ENCODE results near the gene AK3.
"Not testable (repeated sequence)": the region's sequence is repeated elsewhere in the genome, so short reads cannot be mapped to it uniquely, and the experiment has no call there.

AK3 gene

DNA sequence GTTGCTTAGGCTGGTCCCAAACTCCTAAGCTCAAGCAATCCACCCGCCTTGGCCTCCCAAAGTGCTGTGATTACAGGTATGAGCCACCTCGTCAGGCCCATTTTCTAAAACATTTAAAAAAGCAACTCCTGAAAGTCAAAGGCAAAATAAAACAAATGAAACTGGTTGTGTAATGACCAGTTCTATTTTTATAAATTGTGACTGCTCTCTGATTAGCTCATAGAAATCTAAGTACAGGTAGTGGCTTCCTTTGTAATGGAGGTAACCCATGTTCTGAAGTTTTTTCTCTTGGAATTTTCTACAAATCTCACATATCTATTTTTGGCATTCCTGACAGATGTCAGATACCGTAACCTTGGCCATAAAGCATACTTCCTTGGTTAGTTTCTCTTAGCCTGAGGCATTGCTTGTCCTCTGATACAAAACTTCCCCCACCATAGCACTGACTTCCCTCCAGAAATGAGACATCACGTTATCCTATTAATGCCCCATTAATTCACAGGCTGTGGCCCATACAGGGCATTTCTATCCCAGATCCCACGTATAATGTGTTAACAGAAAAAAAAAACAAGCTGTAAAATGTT lies 14.1 kb upstream of the AK3 start:
- Histone ChIP-seq H3K9me3 (no peaks in the 10 kb centered on the region), H3K4me1 (no peaks in the 10 kb centered on the region), H3K27me3 (peaks cover 5% of the 10 kb centered on the region), H3K4me3 (ENCODE audit: low read depth, low read length) (no peak overlapping the region), H3K36me3 (no peaks in the 10 kb centered on the region)
- no peak for DNase-seq
- TF ChIP-seq, protein P1, sequence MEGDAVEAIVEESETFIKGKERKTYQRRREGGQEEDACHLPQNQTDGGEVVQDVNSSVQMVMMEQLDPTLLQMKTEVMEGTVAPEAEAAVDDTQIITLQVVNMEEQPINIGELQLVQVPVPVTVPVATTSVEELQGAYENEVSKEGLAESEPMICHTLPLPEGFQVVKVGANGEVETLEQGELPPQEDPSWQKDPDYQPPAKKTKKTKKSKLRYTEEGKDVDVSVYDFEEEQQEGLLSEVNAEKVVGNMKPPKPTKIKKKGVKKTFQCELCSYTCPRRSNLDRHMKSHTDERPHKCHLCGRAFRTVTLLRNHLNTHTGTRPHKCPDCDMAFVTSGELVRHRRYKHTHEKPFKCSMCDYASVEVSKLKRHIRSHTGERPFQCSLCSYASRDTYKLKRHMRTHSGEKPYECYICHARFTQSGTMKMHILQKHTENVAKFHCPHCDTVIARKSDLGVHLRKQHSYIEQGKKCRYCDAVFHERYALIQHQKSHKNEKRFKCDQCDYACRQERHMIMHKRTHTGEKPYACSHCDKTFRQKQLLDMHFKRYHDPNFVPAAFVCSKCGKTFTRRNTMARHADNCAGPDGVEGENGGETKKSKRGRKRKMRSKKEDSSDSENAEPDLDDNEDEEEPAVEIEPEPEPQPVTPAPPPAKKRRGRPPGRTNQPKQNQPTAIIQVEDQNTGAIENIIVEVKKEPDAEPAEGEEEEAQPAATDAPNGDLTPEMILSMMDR (IDR thresholded peaks at IDR 0.05; ENCODE audit: low read depth, low read length) = no peak

DNA sequence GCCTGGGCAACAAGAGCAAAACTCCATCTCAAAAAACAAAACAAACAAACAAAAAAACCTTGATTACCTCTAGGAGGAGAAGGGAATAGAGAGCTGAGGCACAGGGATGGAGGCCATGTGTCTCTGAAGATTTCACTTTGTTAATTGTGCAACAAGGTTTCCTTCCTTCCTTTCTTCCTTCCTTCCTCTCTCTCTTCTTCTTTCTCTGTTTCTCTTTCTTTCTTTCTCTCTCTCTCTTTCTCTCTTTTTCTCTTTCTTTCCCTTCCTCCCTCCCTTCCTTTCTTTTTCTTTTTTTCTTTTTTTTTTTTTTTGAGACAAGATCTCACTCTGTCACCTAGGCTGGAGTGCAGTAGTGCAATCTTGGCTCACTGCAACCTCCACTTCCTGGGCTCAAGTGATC lies 13.5 kb upstream of the AK3 start:
- not testable (repeated sequence) for H3K9me3 ChIP-seq; H3K4me1 ChIP-seq; H3K4me3 ChIP-seq (ENCODE audit: low read depth, low read length); H3K36me3 ChIP-seq; H3K27me3 ChIP-seq; DNase-seq

DNA sequence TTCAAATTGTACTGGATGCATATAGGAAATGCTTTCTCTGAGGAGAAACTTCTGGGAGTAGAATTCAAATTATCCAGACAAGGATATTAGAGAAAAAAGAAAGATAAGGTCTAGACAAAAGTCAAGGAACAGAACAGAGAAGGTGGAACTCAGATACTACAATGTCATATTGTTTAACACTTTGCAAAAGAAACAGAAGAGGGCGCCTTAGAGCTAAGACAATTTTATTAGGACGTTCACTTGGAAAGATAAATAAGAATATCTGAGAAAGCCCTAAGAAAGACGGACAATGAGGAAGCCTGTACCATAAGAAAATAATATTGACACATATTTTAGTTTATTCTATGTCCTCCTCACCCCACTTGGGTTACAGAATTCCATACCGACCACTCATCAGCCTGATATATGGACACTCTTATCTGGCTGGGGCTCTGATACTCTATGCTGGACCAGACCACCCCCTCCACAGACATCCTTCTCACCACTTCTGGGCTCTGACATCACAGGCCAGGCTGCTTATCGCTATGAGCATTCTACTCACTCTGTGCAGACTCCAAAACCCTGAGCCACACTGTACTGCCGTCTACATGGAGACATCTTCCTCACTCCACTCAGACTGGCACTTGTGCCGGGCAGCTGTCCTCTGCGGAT lies 9.1 kb upstream of the AK3 start:
- TF ChIP-seq, protein P1 (IDR thresholded peaks at IDR 0.05; ENCODE audit: low read depth, low read length) = peak; percentile 60
- Histone ChIP-seq H3K4me3 (ENCODE audit: low read depth, low read length) (no peak overlapping the region), H3K9me3 (no peaks in the 10 kb centered on the region), H3K27me3 (no peaks in the 10 kb centered on the region), H3K4me1 (no peaks in the 10 kb centered on the region), H3K36me3 (no peaks in the 10 kb centered on the region)
- DNase-seq = peak; percentile 29

DNA sequence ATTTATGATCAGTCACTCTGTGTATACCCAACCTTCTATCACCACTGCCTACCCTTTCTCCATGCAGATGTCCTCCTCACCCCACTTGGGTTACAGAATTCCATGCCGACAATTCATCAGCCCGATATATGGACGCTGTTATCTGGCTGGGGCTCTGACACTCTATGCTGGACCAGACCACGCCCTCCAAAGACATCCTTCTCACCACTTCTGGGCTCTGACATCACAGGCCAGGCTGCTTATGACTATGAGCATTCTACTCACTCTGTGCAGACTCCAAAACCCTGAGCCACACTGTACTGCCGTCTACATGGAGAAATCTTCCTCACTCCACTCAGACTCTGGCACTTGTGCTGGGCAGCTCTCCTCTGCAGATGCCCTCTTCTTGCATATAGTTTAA lies 7.6 kb upstream of the AK3 start:
- H3K27me3 ChIP-seq = no peaks in the 10 kb centered on the region
- no peaks in the 10 kb centered on the region for H3K4me1 ChIP-seq
- H3K36me3 ChIP-seq = no peaks in the 10 kb centered on the region
- no peak overlapping the region for H3K4me3 ChIP-seq (ENCODE audit: low read depth, low read length)
- TF ChIP-seq, protein P1 (IDR thresholded peaks at IDR 0.05; ENCODE audit: low read depth, low read length) = no peak
- no peaks in the 10 kb centered on the region for H3K9me3 ChIP-seq
- DNase-seq = no peak

- DNase-seq = no peak
- Histone ChIP-seq H3K4me3 (ENCODE audit: low read depth, low read length) (no peak overlapping the region), H3K4me1 (no peaks in the 10 kb centered on the region), H3K27me3 (no peaks in the 10 kb centered on the region), H3K9me3 (no peaks in the 10 kb centered on the region), H3K36me3 (no peaks in the 10 kb centered on the region)
- TF ChIP-seq, protein P1 (IDR thresholded peaks at IDR 0.05; ENCODE audit: low read depth, low read length) = no peak
These were observed 5.5 kb upstream of the AK3 start for GRCh38 chr9:4746278-4747030.

DNA sequence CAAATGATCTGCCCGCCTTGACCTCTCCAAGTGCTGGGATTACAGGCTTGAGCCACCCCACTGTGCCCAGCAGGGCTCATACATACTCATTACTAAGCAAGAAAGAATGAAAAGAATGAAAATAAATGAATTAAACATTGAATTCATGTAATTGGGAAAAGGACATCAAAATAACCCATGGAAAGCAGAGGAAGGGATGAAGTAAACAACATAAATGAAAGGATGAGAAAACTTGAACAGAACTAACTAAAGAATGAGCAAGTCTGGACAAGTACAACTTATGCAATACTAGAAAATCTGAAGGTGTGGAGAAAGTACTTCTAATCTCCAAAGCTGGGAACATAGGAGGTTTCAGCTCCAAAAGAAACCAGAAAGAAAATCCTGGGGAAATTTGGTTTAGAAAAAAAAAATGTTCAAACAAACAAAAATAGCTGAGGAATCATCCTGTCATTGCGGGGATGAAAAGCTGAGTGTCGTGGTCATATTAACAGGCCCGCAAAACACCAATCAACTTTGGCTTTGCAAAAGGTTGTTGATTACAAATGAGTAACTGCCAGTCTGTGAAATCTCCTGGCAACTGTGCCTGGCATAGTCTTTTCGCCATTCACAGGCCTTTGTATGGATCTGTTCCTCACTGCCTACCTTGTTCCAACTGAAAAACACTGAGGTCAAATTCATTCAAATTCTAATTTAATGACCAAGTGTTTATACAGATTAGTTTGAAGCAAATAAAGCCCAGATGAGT lies 2.3 kb upstream of the AK3 start:
- no peaks in the 10 kb centered on the region for H3K9me3 ChIP-seq
- TF ChIP-seq, protein P1 (IDR thresholded peaks at IDR 0.05; ENCODE audit: low read depth, low read length) = no peak
- no peaks in the 10 kb centered on the region for H3K27me3 ChIP-seq
- DNase-seq = no peak
- H3K36me3 ChIP-seq = no peaks in the 10 kb centered on the region
- no peak overlapping the region for H3K4me3 ChIP-seq (ENCODE audit: low read depth, low read length)
- peaks cover 7% of the 10 kb centered on the region for H3K4me1 ChIP-seq
